ENCODE measurements around the gene MYO1E. TPM values are rescaled to one million over a fixed set of nuclear protein-coding genes. Genes with fewer than 3 reads are reported as not detected.

The MYO1E gene
- total RNA-seq, 1 donor from 2014 or later, result 84.6 TPM

- H3K27me3 Mint-ChIP-seq (ENCODE audit: unreplicated experiment), result no peaks in the 10 kb centered on the region
- no peak overlapping the region for H3K4me3 Mint-ChIP-seq (ENCODE audit: unreplicated experiment)
- TF ChIP-seq, protein P1, sequence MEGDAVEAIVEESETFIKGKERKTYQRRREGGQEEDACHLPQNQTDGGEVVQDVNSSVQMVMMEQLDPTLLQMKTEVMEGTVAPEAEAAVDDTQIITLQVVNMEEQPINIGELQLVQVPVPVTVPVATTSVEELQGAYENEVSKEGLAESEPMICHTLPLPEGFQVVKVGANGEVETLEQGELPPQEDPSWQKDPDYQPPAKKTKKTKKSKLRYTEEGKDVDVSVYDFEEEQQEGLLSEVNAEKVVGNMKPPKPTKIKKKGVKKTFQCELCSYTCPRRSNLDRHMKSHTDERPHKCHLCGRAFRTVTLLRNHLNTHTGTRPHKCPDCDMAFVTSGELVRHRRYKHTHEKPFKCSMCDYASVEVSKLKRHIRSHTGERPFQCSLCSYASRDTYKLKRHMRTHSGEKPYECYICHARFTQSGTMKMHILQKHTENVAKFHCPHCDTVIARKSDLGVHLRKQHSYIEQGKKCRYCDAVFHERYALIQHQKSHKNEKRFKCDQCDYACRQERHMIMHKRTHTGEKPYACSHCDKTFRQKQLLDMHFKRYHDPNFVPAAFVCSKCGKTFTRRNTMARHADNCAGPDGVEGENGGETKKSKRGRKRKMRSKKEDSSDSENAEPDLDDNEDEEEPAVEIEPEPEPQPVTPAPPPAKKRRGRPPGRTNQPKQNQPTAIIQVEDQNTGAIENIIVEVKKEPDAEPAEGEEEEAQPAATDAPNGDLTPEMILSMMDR (IDR thresholded peaks at IDR 0.05), result no peak
- no peak overlapping the region for H3K27ac Mint-ChIP-seq (ENCODE audit: unreplicated experiment)
- DNase-seq (ENCODE audit: extremely low spot score, unreplicated experiment), result no peak
- peaks cover 9% of the 10 kb centered on the region for H3K9me3 Mint-ChIP-seq (ENCODE audit: unreplicated experiment)
- peaks cover 56% of the 10 kb centered on the region for H3K36me3 Mint-ChIP-seq (ENCODE audit: unreplicated experiment)
- peaks cover 18% of the 10 kb centered on the region for H3K4me1 Mint-ChIP-seq (ENCODE audit: unreplicated experiment)
These were observed 183.4 kb downstream of the MYO1E start for GRCh38 chr15:59189241-59189640.

DNA sequence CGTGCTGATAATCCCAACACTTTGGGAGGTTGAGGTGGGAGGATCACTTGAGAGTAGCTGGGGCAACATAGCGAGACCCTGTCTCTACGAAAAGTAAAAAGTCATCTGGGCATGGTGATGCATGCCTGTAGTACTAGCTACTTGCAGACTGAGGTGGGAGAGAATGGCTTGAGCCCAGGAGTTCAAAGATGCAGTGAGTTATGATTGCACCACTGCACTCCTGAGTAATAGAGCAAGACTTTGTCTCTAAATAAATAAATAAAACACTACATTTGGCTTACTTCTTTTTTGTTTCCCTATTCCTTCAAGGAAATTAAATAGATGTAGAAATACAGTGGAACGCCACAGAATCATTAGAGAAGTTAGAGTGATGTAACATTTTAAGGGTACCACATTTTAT is 186.2 kb downstream of the MYO1E start:
- H3K27me3 Mint-ChIP-seq (ENCODE audit: unreplicated experiment), result no peaks in the 10 kb centered on the region
- TF ChIP-seq, protein P1 (IDR thresholded peaks at IDR 0.05), result no peak
- peaks cover 64% of the 10 kb centered on the region for H3K36me3 Mint-ChIP-seq (ENCODE audit: unreplicated experiment)

GRCh38 chr15:59185725-59186124 is 186.9 kb downstream of the MYO1E start:
- TF ChIP-seq, protein P1 (IDR thresholded peaks at IDR 0.05), result no peak
- peaks cover 8% of the 10 kb centered on the region for H3K9me3 Mint-ChIP-seq (ENCODE audit: unreplicated experiment)
- H3K4me3 Mint-ChIP-seq (ENCODE audit: unreplicated experiment), result no peak overlapping the region
- H3K27me3 Mint-ChIP-seq (ENCODE audit: unreplicated experiment), result no peaks in the 10 kb centered on the region
- H3K4me1 Mint-ChIP-seq (ENCODE audit: unreplicated experiment), result peaks cover 3% of the 10 kb centered on the region
- H3K27ac Mint-ChIP-seq (ENCODE audit: unreplicated experiment), result no peak overlapping the region
- no peak for DNase-seq (ENCODE audit: extremely low spot score, unreplicated experiment)
- peaks cover 69% of the 10 kb centered on the region for H3K36me3 Mint-ChIP-seq (ENCODE audit: unreplicated experiment)

More for the DNA sequence above, 186.2 kb downstream of the MYO1E start:
- H3K4me1 Mint-ChIP-seq (ENCODE audit: unreplicated experiment), result peaks cover 5% of the 10 kb centered on the region
- H3K27ac Mint-ChIP-seq (ENCODE audit: unreplicated experiment), result no peak overlapping the region
- no peak overlapping the region for H3K4me3 Mint-ChIP-seq (ENCODE audit: unreplicated experiment)
- peaks cover 5% of the 10 kb centered on the region for H3K9me3 Mint-ChIP-seq (ENCODE audit: unreplicated experiment)
- DNase-seq (ENCODE audit: extremely low spot score, unreplicated experiment), result no peak

GRCh38 chr15:59180945-59181600 is 191.6 kb downstream of the MYO1E start:
- peaks cover 4% of the 10 kb centered on the region for H3K9me3 Mint-ChIP-seq (ENCODE audit: unreplicated experiment)
- no peak overlapping the region for H3K27ac Mint-ChIP-seq (ENCODE audit: unreplicated experiment)
- H3K27me3 Mint-ChIP-seq (ENCODE audit: unreplicated experiment), result no peaks in the 10 kb centered on the region
- H3K4me3 Mint-ChIP-seq (ENCODE audit: unreplicated experiment), result no peak overlapping the region
- TF ChIP-seq, protein P1 (IDR thresholded peaks at IDR 0.05), result no peak
- peaks cover 53% of the 10 kb centered on the region for H3K36me3 Mint-ChIP-seq (ENCODE audit: unreplicated experiment)
- no peak for DNase-seq (ENCODE audit: extremely low spot score, unreplicated experiment)
- H3K4me1 Mint-ChIP-seq (ENCODE audit: unreplicated experiment), result peaks cover 3% of the 10 kb centered on the region

DNA sequence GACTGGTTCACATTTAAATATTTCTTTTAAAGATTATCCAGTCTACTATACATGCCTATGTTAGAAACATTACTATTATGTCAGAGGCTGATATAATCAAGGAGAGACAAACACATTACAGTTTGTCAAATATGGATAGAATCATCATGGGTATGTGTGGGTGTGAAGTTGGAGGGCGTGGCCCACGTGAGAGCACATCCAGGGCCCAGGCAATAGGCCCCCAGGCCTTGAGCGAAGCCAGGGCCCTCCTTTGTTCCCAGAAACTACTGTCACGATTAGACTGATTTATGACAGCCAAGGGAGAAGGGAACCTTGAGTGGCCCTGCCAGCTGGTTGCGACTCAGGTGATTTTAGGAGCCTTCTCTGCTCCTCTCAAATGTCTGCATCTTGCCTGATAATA is 193.0 kb downstream of the MYO1E start:
- H3K27me3 Mint-ChIP-seq (ENCODE audit: unreplicated experiment), result no peaks in the 10 kb centered on the region
- peaks cover 4% of the 10 kb centered on the region for H3K9me3 Mint-ChIP-seq (ENCODE audit: unreplicated experiment)
- H3K4me3 Mint-ChIP-seq (ENCODE audit: unreplicated experiment), result no peak overlapping the region
- peaks cover 14% of the 10 kb centered on the region for H3K4me1 Mint-ChIP-seq (ENCODE audit: unreplicated experiment)
- H3K27ac Mint-ChIP-seq (ENCODE audit: unreplicated experiment), result no peak overlapping the region
- peaks cover 46% of the 10 kb centered on the region for H3K36me3 Mint-ChIP-seq (ENCODE audit: unreplicated experiment)
- TF ChIP-seq, protein P1 (IDR thresholded peaks at IDR 0.05), result no peak
- no peak for DNase-seq (ENCODE audit: extremely low spot score, unreplicated experiment)
